SK-N-MC (cell line): ENCODE results near the gene DCHS1.

Experiments
- EZH2 ChIP-seq: fragments of 200-600 bp; sonication (generic); IDR thresholded peaks from one replicate; pipeline ENCODE4 v1.6.1; 2017; ENCODE audit warnings: antibody characterized with exemption
- POLR2AphosphoS5 ChIP-seq: IDR thresholded peaks from 2 replicates; pipeline ENCODE4 v1.6.1; 2012; ENCODE audit warnings: mild to moderate bottlenecking, low read depth, low read length, borderline replicate concordance

DNA sequence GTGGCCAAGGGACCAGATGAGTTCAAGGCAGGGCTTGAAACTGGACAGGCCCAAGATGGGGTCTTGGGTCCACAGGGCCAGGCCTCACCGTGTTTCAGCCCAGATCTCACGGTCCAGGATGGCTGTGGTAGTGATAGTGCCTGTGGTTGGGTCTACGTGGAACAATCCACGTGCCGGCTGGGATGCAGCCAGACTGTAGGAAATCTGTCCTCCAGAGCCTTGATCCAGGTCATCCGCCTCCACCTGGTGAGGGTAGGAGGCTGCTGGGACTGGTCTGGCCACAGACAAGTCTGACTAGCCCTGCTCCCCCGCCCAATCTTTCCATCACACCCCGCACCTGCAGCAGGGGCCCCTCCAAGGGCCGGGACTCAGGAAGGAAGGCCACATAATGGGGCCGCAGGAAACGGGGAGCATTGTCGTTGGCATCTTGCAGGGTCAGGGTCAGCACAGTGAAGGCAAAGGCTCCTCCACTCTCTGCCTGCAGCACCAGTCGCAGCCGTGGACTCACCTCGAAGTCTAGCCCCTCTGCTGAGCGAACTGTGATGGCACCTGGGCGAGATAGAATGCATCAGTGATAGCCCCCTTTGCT is 29.7 kb downstream of the DCHS1 start:
- TF ChIP-seq EZH2 (no peak), POLR2AphosphoS5 (no peak)
